HepG2 (cell line): ENCODE data around the gene HHATL. TPM values are rescaled to one million over a fixed set of nuclear protein-coding genes. Genes with fewer than 3 reads are reported as not detected.

Source experiments
- ATAC-seq: fragments of 200-7000 bp; cut with Tn5 transposase; 3 replicates; pipeline ENCODE4 v1.9.1; 2020; ENCODE audit warnings: mild to moderate bottlenecking, moderate library complexity
- BruUV-seq: library from RNA; stranded (reverse); fragments of 400-500 nt; replicated peaks from 2 replicates; lab custom pipeline; 2021; lab: Mats Ljungman, UMichigan
- CTCF ChIA-PET: fragments of 300-600 bp; formaldehyde crosslinking; extraction: SDS; loops from one replicate; lab custom pipeline; 2021; ENCODE audit warnings: low total read pairs, inconsistent platforms, low intra/inter-chr PET ratio; lab: Yijun Ruan, JAX
- POLR2A ChIA-PET: fragments of 350-600 bp; sonication (Branson Sonifier 250); formaldehyde crosslinking; loops from one replicate; lab custom pipeline; 2020; ENCODE audit warnings: antibody characterized with exemption, inconsistent platforms; lab: Yijun Ruan, JAX
- DNase-seq: peaks from one replicate; pipeline ENCODE4 v3.0.0-alpha.2; 2015; ENCODE audit warnings: low spot score
- FAIRE-seq: peaks from 3 replicates; lab custom pipeline; 2011; peaks lifted over from hg19 to GRCh38; lab: Jason Lieb, UNC
- H2AFZ ChIP-seq: one replicate; pipeline ENCODE4 v1.6.1; 2011; ENCODE audit warnings: low read length, inconsistent platforms
- H3K27ac ChIP-seq: fragments of 300-600 bp; 3 replicates; pipeline ENCODE4 v1.8.0; 2011; ENCODE audit warnings: mixed run types, mild to moderate bottlenecking, mixed read lengths, low read length, inconsistent platforms; ENCODE audit not compliant: insufficient read depth; ENCODE audit errors: extremely low read length
- H3K27me3 ChIP-seq, 2 experiments: fragments of 200-600 bp in 1 of 2; 2 replicates in 1 of 2; 3 replicates in 1 of 2; pipeline versions ENCODE4 v1.6.0 to v1.8.0; 2011; ENCODE audit warnings: low read length in 2 of 2, mild to moderate bottlenecking in 2 of 2, moderate library complexity in 2 of 2, inconsistent platforms in 1 of 2; ENCODE audit not compliant: insufficient read depth in 2 of 2, control insufficient read depth in 1 of 2
- H3K36me3 ChIP-seq, 2 experiments: fragments of 200-600 bp in 1 of 2; replicated peaks in 1 of 2; 2 replicates in 1 of 2; 3 replicates in 1 of 2; pipeline versions ENCODE4 v1.5.1 to v1.8.0; 2011; ENCODE audit warnings: low read length in 2 of 2, inconsistent platforms in 1 of 2; ENCODE audit not compliant: insufficient read depth in 2 of 2, control insufficient read depth in 1 of 2
- H3K4me1 ChIP-seq: 2 replicates; pipeline ENCODE4 v1.5.1; 2012; ENCODE audit warnings: low read length, inconsistent platforms; ENCODE audit not compliant: insufficient read depth
- H3K4me2 ChIP-seq: 2 replicates; pipeline ENCODE4 v1.6.0; 2011; ENCODE audit warnings: low read depth, low read length, inconsistent platforms
- H3K4me3 ChIP-seq, 3 experiments: fragments of 200-600 bp in 1 of 3; sonication (generic), shearing (Covaris generic) in 1 of 3; replicated peaks in 1 of 3; 2 replicates each; pipeline ENCODE4 v1.5.1; 2011 to 2016; ENCODE audit warnings: low read length in 3 of 3, inconsistent platforms in 2 of 3, low read depth in 2 of 3, mild to moderate bottlenecking in 2 of 3, control low read depth in 1 of 3, mixed read lengths in 1 of 3; ENCODE audit not compliant: insufficient read depth in 1 of 3
- H3K79me2 ChIP-seq: one replicate; pipeline ENCODE4 v1.6.1; 2011; ENCODE audit warnings: low read length, inconsistent platforms; ENCODE audit not compliant: insufficient read depth
- H3K9ac ChIP-seq: 2 replicates; pipeline ENCODE4 v1.6.0; 2011; ENCODE audit warnings: mild to moderate bottlenecking, low read depth, low read length, inconsistent platforms; ENCODE audit not compliant: insufficient read depth
- H3K9me3 ChIP-seq: 2 replicates; pipeline ENCODE4 v1.5.1; 2012; ENCODE audit warnings: mild to moderate bottlenecking, low read length
- H4K20me1 ChIP-seq: 2 replicates; pipeline ENCODE4 v1.6.0; 2011; ENCODE audit warnings: inconsistent platforms, mild to moderate bottlenecking, low read length, moderate library complexity; ENCODE audit not compliant: insufficient read depth
- HNRNPL ChIP-seq: fragments of 200-400 bp; formaldehyde crosslinking; IDR thresholded peaks from 2 replicates; pipeline ENCODE4 v1.6.1; 2017; ENCODE audit warnings: mild to moderate bottlenecking, low read depth, low read length
- MAF1 ChIP-seq: sonication (generic); formaldehyde crosslinking; IDR thresholded peaks from 2 replicates; pipeline ENCODE4 v1.5.0; 2020; ENCODE audit warnings: missing genetic modification reagents, borderline replicate concordance
- MAX ChIP-seq: IDR thresholded peaks from 2 replicates; pipeline ENCODE4 v1.6.1; 2012; ENCODE audit warnings: inconsistent platforms
- NFKB2 ChIP-seq: sonication (generic); formaldehyde crosslinking; IDR thresholded peaks from 2 replicates; pipeline ENCODE4 v1.4.0; 2020; ENCODE audit warnings: missing genetic modification reagents, borderline replicate concordance
- POGZ ChIP-seq: sonication (generic); formaldehyde crosslinking; IDR thresholded peaks from 2 replicates; pipeline ENCODE4 v1.4.0; 2020; ENCODE audit warnings: mild to moderate bottlenecking, missing genetic modification reagents
- SOX13 ChIP-seq, 3 experiments: fragments of 450-650 bp in 1 of 3; sonication (generic) in 1 of 3; formaldehyde crosslinking in 1 of 3; IDR thresholded peaks in 2 of 3; conservative IDR thresholded peaks in 1 of 3; 2 replicates each; pipeline versions ENCODE4 v1.5.0 to v1.6.1; 2016 to 2020; ENCODE audit warnings: antibody characterized with exemption in 1 of 3, mild to moderate bottlenecking in 1 of 3, missing compliant biosample characterization in 1 of 3, missing genetic modification reagents in 1 of 3, moderate library complexity in 1 of 3
- TFAP4 ChIP-seq: sonication (generic); IDR thresholded peaks from 2 replicates; pipeline ENCODE4 v1.6.1; 2016; ENCODE audit warnings: low read depth, borderline replicate concordance
- ZBTB40 ChIP-seq, 2 experiments: fragments of 450-650 bp in 1 of 2; sonication (generic) in 1 of 2; formaldehyde crosslinking in 1 of 2; IDR thresholded peaks; 2 replicates each; pipeline versions ENCODE4 v1.6.1 to v1.8.0; 2016 to 2022; ENCODE audit warnings: antibody characterized with exemption in 1 of 2, mild to moderate bottlenecking in 1 of 2, missing genetic modification reagents in 1 of 2
- WGBS: methylation state at CpG from one replicate; pipeline ENCODE4 v1.1.6; 2017; ENCODE audit warnings: low lambda C conversion rate; 5-methylcytosine and 5-hydroxymethylcytosine counted together
- in situ Hi-C: cut with HindIII; loops from 2 replicates; pipeline ENCODE4 v1.10.0; 2017; ENCODE audit warnings: low pct_unique_long_range_greater_than_20kb; ENCODE audit not compliant: extremely low pct_ligation_motif_present
- intact Hi-C: fragments of 100-400 bp; cut with micrococcal nuclease; formaldehyde crosslinking; loops from one replicate; pipeline ENCODE4 v1.10.0; 2022; ENCODE audit not compliant: unreplicated experiment
- polyA plus RNA-seq, 8 experiments: library from polyadenylated mRNA; depleted of rRNA in 3 of 8; stranded (reverse) in 7 of 8; unstranded in 1 of 8; fragments of >200 nt; fragmentation: Illumina TruSeq in 4 of 8; extraction: Trizol in 4 of 8; gene quantifications; 2 replicates each; pipeline versions ENCODE4 v1.2.1 to v1.2.3, GENCODE V29; 2011 to 2016; ENCODE audit warnings: low read depth in 4 of 8, missing spikeins in 1 of 8, mixed read lengths in 1 of 8; ENCODE audit not compliant: insufficient read depth in 1 of 8
- total RNA-seq, 5 experiments: library from RNA; depleted of rRNA; stranded (reverse); fragments of >200 nt; fragmentation: Illumina TruSeq; extraction: Trizol; gene quantifications; 2 replicates each; pipeline ENCODE4 v1.2.3, GENCODE V29; 2016; ENCODE audit warnings: low read depth in 1 of 5

Gene HHATL
- total and polyA plus RNA-seq, 2 of the 13 experiments (the other 11 are each of a cell fraction or from before 2014, with no cell fraction given): 0.26 TPM; not detected in 1

- no peak overlapping the region; the same call in 1 of the 2 replicates for H3K9ac ChIP-seq
- peak; percentile 54 for DNase-seq
- no peaks in the 10 kb centered on the region for H3K36me3 ChIP-seq
- H3K27me3 ChIP-seq: no peaks in the 10 kb centered on the region
- H3K27ac ChIP-seq: no peak overlapping the region
- no peak for FAIRE-seq
- in situ Hi-C loops: loop anchor here (5.0 kb wide), 1 partner anchor 94 kb away; the partner anchor contains the start of gene ZBTB47
- intact Hi-C loops: loop anchor here (5.0 kb wide), 1 partner anchor 94 kb away; the partner anchor contains the start of gene ZBTB47
- BruUV-seq: no TSS peak
- H3K9me3 ChIP-seq: no peaks in the 10 kb centered on the region
- peak overlapping the region in 1 of 3 experiments; percentile 6; a peak in 1 of 6 replicates for H3K4me3 ChIP-seq
- CTCF ChIA-PET: no interaction called here
- POLR2A ChIA-PET: interaction anchor here (0.7 to 4.4 kb wide), 9 partner anchors 10 to 156 kb away, joined by 3 to 33 read pairs (median 4); partner anchors contain the start of genes HIGD1A, NKTR, SS18L2 and ZBTB47
- no peaks in the 10 kb centered on the region for H3K79me2 ChIP-seq
- H3K4me2 ChIP-seq: peak overlapping the region; percentile 65
- no peak overlapping the region for H2AFZ ChIP-seq
- 27% methylated on average over 8 of the region's 11 CpGs for WGBS
- peak; percentile 18 for ATAC-seq
- H4K20me1 ChIP-seq: no peaks in the 10 kb centered on the region
- peaks cover 73% of the 10 kb centered on the region for H3K4me1 ChIP-seq
- TF ChIP-seq SOX13 (IDR thresholded peaks at IDR 0.05) (no peak), SOX13 (CRISPR knock-in tag; conservative IDR thresholded peaks at IDR 0.05 in 1 of 2, IDR thresholded peaks at IDR 0.05 in 1 of 2) (peak in 1 of 2 experiments; percentile 47; a peak in 2 of 4 replicates), HNRNPL (0 out of 2 replicates have a peak, but pooled peaks have one; percentile 16), POGZ (CRISPR knock-in tag) (no peak), NFKB2 (CRISPR knock-in tag) (no peak), MAX (no peak), TFAP4 (peak; percentile 23; the same call in 1 of the 2 replicates), ZBTB40 (IDR thresholded peaks at IDR 0.05) (no peak), ZBTB40 (CRISPR knock-in tag; IDR thresholded peaks at IDR 0.05) (no peak), MAF1 (CRISPR knock-in tag) (no peak)
Measured at GRCh38 chr3:42746455-42747450, 44.2 kb upstream of the HHATL start.
